ENCODE measurements around the gene SIRPB1. TPM values are rescaled to one million over a fixed set of nuclear protein-coding genes. Genes with fewer than 3 reads are reported as not detected.

SIRPB1 gene
- total and polyA plus RNA-seq, 10 of the 15 experiments (the other 5 are each of a cell fraction or from before 2014, with no cell fraction given) = 3.4 to 33.8 (median 14.1) TPM

DNA sequence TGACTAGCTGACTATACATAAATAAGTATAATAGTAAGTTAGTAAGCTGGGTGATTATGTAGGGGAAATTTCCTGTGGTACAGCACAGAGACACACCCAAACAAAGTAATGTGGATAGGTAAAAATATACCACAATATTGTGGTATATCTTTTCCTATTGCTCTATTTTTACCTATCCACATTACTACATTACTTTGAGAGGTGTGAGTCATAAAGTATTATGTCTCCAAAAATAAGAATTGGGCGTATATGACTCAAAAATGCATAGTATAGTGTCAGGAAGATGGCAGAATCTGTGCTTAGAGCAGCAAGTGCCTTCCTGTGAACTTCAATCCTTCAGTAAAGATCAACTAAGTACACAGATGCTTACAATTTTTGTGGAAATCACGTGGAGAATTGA is 40.4 kb upstream of the SIRPB1 start (continued):
- TF ChIP-seq, protein P1, sequence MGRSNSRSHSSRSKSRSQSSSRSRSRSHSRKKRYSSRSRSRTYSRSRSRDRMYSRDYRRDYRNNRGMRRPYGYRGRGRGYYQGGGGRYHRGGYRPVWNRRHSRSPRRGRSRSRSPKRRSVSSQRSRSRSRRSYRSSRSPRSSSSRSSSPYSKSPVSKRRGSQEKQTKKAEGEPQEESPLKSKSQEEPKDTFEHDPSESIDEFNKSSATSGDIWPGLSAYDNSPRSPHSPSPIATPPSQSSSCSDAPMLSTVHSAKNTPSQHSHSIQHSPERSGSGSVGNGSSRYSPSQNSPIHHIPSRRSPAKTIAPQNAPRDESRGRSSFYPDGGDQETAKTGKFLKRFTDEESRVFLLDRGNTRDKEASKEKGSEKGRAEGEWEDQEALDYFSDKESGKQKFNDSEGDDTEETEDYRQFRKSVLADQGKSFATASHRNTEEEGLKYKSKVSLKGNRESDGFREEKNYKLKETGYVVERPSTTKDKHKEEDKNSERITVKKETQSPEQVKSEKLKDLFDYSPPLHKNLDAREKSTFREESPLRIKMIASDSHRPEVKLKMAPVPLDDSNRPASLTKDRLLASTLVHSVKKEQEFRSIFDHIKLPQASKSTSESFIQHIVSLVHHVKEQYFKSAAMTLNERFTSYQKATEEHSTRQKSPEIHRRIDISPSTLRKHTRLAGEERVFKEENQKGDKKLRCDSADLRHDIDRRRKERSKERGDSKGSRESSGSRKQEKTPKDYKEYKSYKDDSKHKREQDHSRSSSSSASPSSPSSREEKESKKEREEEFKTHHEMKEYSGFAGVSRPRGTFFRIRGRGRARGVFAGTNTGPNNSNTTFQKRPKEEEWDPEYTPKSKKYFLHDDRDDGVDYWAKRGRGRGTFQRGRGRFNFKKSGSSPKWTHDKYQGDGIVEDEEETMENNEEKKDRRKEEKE (IDR thresholded peaks at IDR 0.05) = no peak
- peak; percentile 95 for TF ChIP-seq NFIC (IDR thresholded peaks at IDR 0.05; ENCODE audit: low read depth, low read length)
- no peak for TF ChIP-seq KLF5 (IDR thresholded peaks at IDR 0.05; ENCODE audit: partially characterized antibody)
- TF ChIP-seq, protein P2, sequence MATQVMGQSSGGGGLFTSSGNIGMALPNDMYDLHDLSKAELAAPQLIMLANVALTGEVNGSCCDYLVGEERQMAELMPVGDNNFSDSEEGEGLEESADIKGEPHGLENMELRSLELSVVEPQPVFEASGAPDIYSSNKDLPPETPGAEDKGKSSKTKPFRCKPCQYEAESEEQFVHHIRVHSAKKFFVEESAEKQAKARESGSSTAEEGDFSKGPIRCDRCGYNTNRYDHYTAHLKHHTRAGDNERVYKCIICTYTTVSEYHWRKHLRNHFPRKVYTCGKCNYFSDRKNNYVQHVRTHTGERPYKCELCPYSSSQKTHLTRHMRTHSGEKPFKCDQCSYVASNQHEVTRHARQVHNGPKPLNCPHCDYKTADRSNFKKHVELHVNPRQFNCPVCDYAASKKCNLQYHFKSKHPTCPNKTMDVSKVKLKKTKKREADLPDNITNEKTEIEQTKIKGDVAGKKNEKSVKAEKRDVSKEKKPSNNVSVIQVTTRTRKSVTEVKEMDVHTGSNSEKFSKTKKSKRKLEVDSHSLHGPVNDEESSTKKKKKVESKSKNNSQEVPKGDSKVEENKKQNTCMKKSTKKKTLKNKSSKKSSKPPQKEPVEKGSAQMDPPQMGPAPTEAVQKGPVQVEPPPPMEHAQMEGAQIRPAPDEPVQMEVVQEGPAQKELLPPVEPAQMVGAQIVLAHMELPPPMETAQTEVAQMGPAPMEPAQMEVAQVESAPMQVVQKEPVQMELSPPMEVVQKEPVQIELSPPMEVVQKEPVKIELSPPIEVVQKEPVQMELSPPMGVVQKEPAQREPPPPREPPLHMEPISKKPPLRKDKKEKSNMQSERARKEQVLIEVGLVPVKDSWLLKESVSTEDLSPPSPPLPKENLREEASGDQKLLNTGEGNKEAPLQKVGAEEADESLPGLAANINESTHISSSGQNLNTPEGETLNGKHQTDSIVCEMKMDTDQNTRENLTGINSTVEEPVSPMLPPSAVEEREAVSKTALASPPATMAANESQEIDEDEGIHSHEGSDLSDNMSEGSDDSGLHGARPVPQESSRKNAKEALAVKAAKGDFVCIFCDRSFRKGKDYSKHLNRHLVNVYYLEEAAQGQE (IDR thresholded peaks at IDR 0.05; ENCODE audit: low read depth, low read length) = no peak
- TF ChIP-seq, protein P3, sequence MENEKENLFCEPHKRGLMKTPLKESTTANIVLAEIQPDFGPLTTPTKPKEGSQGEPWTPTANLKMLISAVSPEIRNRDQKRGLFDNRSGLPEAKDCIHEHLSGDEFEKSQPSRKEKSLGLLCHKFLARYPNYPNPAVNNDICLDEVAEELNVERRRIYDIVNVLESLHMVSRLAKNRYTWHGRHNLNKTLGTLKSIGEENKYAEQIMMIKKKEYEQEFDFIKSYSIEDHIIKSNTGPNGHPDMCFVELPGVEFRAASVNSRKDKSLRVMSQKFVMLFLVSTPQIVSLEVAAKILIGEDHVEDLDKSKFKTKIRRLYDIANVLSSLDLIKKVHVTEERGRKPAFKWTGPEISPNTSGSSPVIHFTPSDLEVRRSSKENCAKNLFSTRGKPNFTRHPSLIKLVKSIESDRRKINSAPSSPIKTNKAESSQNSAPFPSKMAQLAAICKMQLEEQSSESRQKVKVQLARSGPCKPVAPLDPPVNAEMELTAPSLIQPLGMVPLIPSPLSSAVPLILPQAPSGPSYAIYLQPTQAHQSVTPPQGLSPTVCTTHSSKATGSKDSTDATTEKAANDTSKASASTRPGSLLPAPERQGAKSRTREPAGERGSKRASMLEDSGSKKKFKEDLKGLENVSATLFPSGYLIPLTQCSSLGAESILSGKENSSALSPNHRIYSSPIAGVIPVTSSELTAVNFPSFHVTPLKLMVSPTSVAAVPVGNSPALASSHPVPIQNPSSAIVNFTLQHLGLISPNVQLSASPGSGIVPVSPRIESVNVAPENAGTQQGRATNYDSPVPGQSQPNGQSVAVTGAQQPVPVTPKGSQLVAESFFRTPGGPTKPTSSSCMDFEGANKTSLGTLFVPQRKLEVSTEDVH (IDR thresholded peaks at IDR 0.05; ENCODE audit: low read depth, partially characterized antibody) = no peak
- 0 out of 4 replicates have a peak, but pooled peaks of 1 of the 2 experiments have one; percentile 55 for TF ChIP-seq CEBPB (IDR thresholded peaks at IDR 0.05; ENCODE audit: borderline replicate concordance in 1 of 2, low read depth in 2 of 2, low read length in 2 of 2)
- no peak for TF ChIP-seq CHD4 (IDR thresholded peaks at IDR 0.05)
- TF ChIP-seq ZNF207 (IDR thresholded peaks at IDR 0.05; ENCODE audit: borderline replicate concordance) = no peak
- TF ChIP-seq BHLHE40 (IDR thresholded peaks at IDR 0.05; ENCODE audit: borderline replicate concordance in 1 of 2, low read depth in 2 of 2, low read length in 1 of 2) = no peak
- TF ChIP-seq RUNX3 (IDR thresholded peaks at IDR 0.05; ENCODE audit: low read length) = peak; percentile 95
- TF ChIP-seq FOS (IDR thresholded peaks at IDR 0.05; ENCODE audit: borderline replicate concordance, extremely low read depth, insufficient read length) = no peak
- peak; percentile 96 for TF ChIP-seq JUNB (IDR thresholded peaks at IDR 0.05)
- peak; percentile 85 for TF ChIP-seq MTA3 (IDR thresholded peaks at IDR 0.05; ENCODE audit: borderline replicate concordance, low read length)
- TF ChIP-seq NFYB (IDR thresholded peaks at IDR 0.05; ENCODE audit: insufficient read depth, low read depth, low read length) = no peak
- TF ChIP-seq YBX1 (IDR thresholded peaks at IDR 0.05) = no peak
- TF ChIP-seq FOXM1 (IDR thresholded peaks at IDR 0.05; ENCODE audit: low read depth, low read length) = peak; percentile 82; the same call in 1 of the 2 replicates
- TF ChIP-seq MYB (IDR thresholded peaks at IDR 0.05; ENCODE audit: borderline replicate concordance, low read depth, low read length) = no peak
- TF ChIP-seq ETV6 (conservative IDR thresholded peaks at IDR 0.05 in 1 of 2, IDR thresholded peaks at IDR 0.05 in 1 of 2; ENCODE audit: borderline replicate concordance in 1 of 2, low read depth in 1 of 2) = peak in 1 of 2 experiments; percentile 54; a peak in 1 of 4 replicates
- TF ChIP-seq SPI1 (IDR thresholded peaks at IDR 0.05; ENCODE audit: borderline replicate concordance, insufficient read depth, low read depth, low read length) = no peak
- TF ChIP-seq CREM (IDR thresholded peaks at IDR 0.05; ENCODE audit: low read depth) = peak; percentile 72
- no peak for TF ChIP-seq RCOR1 (conservative IDR thresholded peaks at IDR 0.05; ENCODE audit: low read depth, low read length)
